OCI-LY7 (cell line): ENCODE results near the gene MTSS2. TPM values are rescaled to one million over a fixed set of nuclear protein-coding genes. Genes with fewer than 3 reads are reported as not detected.

Source experiments
- BruUV-seq: library from RNA; stranded (reverse); fragments of 400-500 nt; replicated peaks from 2 replicates; lab custom pipeline; 2021; lab: Mats Ljungman, UMichigan
- CTCF ChIA-PET: fragments of 300-600 bp; sonication (Branson Sonifier 250); formaldehyde crosslinking; loops from one replicate; lab custom pipeline; 2022; ENCODE audit warnings: antibody characterized with exemption; ENCODE audit not compliant: unreplicated experiment; lab: Charles Lee
- POLR2A ChIA-PET: fragments of 300-600 bp; sonication (Branson Sonifier 250); formaldehyde crosslinking; loops from one replicate; lab custom pipeline; 2022; ENCODE audit warnings: antibody characterized with exemption; lab: Charles Lee
- DNase-seq: peaks from one replicate; pipeline ENCODE4 v3.0.0-alpha.2; 2015; ENCODE audit warnings: low spot score
- H2AFZ ChIP-seq: fragments of 200-600 bp; sonication (generic), shearing (Covaris generic); 2 replicates; pipeline ENCODE4 v1.6.1; 2014; ENCODE audit warnings: mild to moderate bottlenecking, antibody characterized with exemption, low read length, moderate library complexity
- H3K27ac ChIP-seq: fragments of 200-600 bp; sonication (generic); 2 replicates; pipeline ENCODE4 v1.5.1; 2014; ENCODE audit warnings: mixed run types, low read depth, mild to moderate bottlenecking, moderate library complexity, low read length, inconsistent platforms; ENCODE audit not compliant: poor library complexity, severe bottlenecking
- H3K36me3 ChIP-seq: fragments of 200-600 bp; sonication (generic); 2 replicates; pipeline ENCODE4 v1.6.1; 2014; ENCODE audit warnings: mild to moderate bottlenecking, antibody characterized with exemption, low read length, moderate library complexity, mixed read lengths; ENCODE audit not compliant: insufficient read depth
- H3K4me1 ChIP-seq: fragments of 200-600 bp; sonication (generic); 2 replicates; pipeline ENCODE4 v1.5.1; 2014; ENCODE audit warnings: mild to moderate bottlenecking, low read length; ENCODE audit not compliant: insufficient read depth, poor library complexity, severe bottlenecking
- H3K4me2 ChIP-seq: fragments of 200-600 bp; sonication (generic); 2 replicates; pipeline ENCODE4 v1.6.1; 2014; ENCODE audit warnings: mild to moderate bottlenecking, low read length
- H3K4me3 ChIP-seq: fragments of 200-600 bp; sonication (generic); 2 replicates; pipeline ENCODE4 v1.5.1; 2014; ENCODE audit warnings: mild to moderate bottlenecking, low read depth, low read length; ENCODE audit not compliant: poor library complexity, severe bottlenecking
- H3K79me2 ChIP-seq: fragments of 200-600 bp; sonication (generic); 2 replicates; pipeline ENCODE4 v1.6.1; 2016; ENCODE audit warnings: low read depth, mild to moderate bottlenecking, low read length, moderate library complexity, mixed read lengths; ENCODE audit not compliant: insufficient read depth
- H3K9me2 ChIP-seq: fragments of 200-600 bp; sonication (generic); 2 replicates; pipeline ENCODE4 v1.6.1; 2016; ENCODE audit warnings: mild to moderate bottlenecking, low read length, mixed read lengths; ENCODE audit not compliant: insufficient read depth
- H3K9me3 ChIP-seq: fragments of 200-600 bp; sonication (generic); 2 replicates; pipeline ENCODE4 v1.6.1; 2014; ENCODE audit warnings: mild to moderate bottlenecking, mixed run types, low read length, mixed read lengths
- H4K20me1 ChIP-seq: fragments of 200-600 bp; sonication (generic); 2 replicates; pipeline ENCODE4 v1.6.1; 2014; ENCODE audit warnings: mild to moderate bottlenecking, antibody characterized with exemption, low read length, moderate library complexity, mixed read lengths; ENCODE audit not compliant: insufficient read depth
- CTCF ChIP-seq: fragments of 200-600 bp; sonication (generic); conservative IDR thresholded peaks from 2 replicates; pipeline ENCODE4 v1.5.1; 2014; ENCODE audit warnings: mild to moderate bottlenecking, antibody characterized with exemption, low read length, moderate library complexity, mixed read lengths
- EZH2phosphoT487 ChIP-seq: fragments of 200-600 bp; sonication (generic); IDR thresholded peaks from 2 replicates; pipeline ENCODE4 v1.6.1; 2018; ENCODE audit warnings: low read depth, borderline replicate concordance, mild to moderate bottlenecking, mixed run types, antibody characterized with exemption, low read length, moderate library complexity, mixed read lengths
- intact Hi-C: fragments of 100-400 bp; cut with micrococcal nuclease; formaldehyde crosslinking; loops from one replicate; pipeline ENCODE4 v1.10.0; 2022; ENCODE audit not compliant: unreplicated experiment
- total RNA-seq, 2 experiments: library from RNA; depleted of rRNA in 1 of 2; stranded (reverse); fragments of >200 nt in 1 of 2; shearing (Covaris generic) in 1 of 2; gene quantifications; 2 replicates each; pipeline ENCODE4 v1.2.3, GENCODE V29; 2014 to 2022

MTSS2 gene
- total RNA-seq, 2 experiments from 2014 or later = 0.17 to 0.19 TPM

DNA sequence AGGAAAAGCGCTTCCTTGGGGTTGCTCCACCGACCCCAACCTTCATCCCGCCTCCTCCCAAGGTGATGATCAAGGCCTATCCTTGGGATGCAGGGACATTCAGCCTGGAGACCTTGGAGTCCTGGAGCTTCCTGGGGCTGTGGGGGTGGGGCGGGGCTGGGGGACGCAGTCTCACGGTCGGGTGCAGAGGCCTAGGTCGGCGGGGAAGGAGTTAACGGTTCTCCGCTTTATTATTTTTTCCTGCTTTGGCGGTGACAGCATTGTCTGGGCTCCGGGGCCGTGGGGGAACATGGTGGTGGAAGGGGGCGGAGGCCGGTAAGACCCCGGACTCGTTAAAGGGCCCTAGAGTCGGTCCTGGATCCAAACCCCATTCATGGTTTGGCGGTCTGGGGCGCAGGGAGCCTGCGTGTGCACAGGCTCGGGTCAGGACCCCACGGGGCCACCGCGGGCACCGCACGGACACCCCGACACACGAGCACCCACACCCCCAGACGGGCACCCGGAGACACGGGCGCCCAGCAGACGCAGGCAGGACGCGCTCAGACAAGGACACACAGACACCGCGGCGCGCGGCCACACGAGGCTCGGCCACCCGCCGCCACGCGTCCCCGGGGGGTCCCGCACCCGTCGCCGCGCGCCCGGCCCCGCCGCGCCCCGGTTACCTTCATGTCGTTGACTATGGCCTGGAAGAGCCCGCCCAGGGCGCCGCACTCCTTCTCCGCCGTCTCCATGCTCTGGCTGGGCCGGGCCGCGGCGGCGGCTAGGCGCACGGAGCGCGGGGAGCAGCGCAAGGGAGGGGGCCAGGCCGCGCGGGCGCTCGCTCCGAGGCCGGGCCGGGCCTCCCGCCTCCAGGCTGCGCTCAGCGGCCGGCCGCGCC is 554 bp downstream of the MTSS2 start:
- no peak overlapping the region for H3K27ac ChIP-seq
- no peak overlapping the region for H3K4me3 ChIP-seq
- no peak for DNase-seq
- ChIA-PET POLR2A (no interaction called here), CTCF (interaction anchor here (0.5 kb wide), 1 partner anchor 166 kb away, joined by 4 read pairs; no protein-coding TSS in a partner anchor)
- H3K36me3 ChIP-seq = no peaks in the 10 kb centered on the region
- no peaks in the 10 kb centered on the region for H3K9me2 ChIP-seq
- no TSS peak for BruUV-seq
- H3K9me3 ChIP-seq = no peaks in the 10 kb centered on the region
- H3K4me1 ChIP-seq = no peaks in the 10 kb centered on the region
- intact Hi-C loops = no loop called here
- no peaks in the 10 kb centered on the region for H4K20me1 ChIP-seq
- H2AFZ ChIP-seq = no peak overlapping the region
- no peaks in the 10 kb centered on the region for H3K79me2 ChIP-seq
- no peak overlapping the region for H3K4me2 ChIP-seq
- no peak for TF ChIP-seq CTCF
- no peak for TF ChIP-seq EZH2phosphoT487

DNA sequence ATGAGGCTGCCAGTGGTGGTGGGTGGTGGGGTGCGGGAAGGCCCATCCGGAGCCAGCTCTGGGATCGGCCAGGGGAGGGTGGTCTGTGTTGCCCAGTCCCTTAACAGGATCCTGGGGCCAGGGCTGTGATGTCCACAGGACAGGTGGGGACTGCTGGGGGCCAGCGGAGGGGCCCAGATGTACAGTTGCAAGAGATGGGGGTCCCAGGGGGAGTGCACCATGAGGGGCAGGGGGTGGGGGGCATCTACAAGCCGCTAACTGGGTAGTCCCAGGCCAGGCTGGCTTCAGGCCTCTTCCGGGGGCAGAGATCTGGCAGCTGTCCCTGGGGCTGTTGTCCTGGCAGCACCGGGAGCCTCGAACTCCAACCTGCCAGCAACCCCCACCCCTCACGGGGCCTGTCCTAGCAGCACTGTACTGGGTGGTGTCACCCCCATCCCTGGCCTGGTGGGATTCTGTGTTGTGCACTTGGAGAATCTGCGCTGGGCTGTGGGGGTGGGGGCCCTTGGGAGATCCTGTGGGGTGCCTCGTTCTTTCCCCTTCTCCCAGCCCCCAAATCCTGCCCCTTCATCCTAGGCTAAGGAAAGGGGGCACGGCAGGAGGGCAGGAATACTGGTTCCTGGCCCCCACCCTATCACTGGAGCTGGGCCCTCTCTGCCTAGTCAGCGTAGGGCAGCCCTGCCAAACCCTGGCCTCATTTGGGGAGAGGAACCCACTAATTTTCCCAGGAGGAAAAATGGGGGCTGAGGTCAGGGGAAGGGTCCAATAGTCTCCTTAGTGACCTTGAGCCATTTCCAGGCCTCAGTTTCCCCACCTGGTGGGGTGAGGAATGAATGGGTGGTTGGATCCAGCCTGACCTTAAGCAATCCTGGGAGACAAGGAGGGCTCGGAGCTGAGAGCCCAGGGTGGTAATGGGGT is 1.4 kb downstream of the MTSS2 start:
- Histone ChIP-seq H2AFZ (no peak overlapping the region), H3K4me3 (no peak overlapping the region), H3K9me3 (no peaks in the 10 kb centered on the region), H3K27ac (no peak overlapping the region), H3K79me2 (no peaks in the 10 kb centered on the region), H3K4me1 (no peaks in the 10 kb centered on the region), H3K9me2 (no peaks in the 10 kb centered on the region), H3K4me2 (no peak overlapping the region), H3K36me3 (no peaks in the 10 kb centered on the region), H4K20me1 (no peaks in the 10 kb centered on the region)
- no TSS peak for BruUV-seq
- intact Hi-C loops = loop anchor here (5.0 kb wide), 1 partner anchor 88 kb away; no protein-coding TSS in a partner anchor
- TF ChIP-seq CTCF = no peak
- no peak for TF ChIP-seq EZH2phosphoT487
- no peak for DNase-seq
- CTCF ChIA-PET = interaction anchor here (0.5 kb wide), 1 partner anchor 165 kb away, joined by 4 read pairs; no protein-coding TSS in a partner anchor
- POLR2A ChIA-PET = no interaction called here
